Measurements from ENCODE around the gene ANO2.
A peak's percentile ranks its signal among the peaks of the same experiment; 100 is the strongest.

DNA sequence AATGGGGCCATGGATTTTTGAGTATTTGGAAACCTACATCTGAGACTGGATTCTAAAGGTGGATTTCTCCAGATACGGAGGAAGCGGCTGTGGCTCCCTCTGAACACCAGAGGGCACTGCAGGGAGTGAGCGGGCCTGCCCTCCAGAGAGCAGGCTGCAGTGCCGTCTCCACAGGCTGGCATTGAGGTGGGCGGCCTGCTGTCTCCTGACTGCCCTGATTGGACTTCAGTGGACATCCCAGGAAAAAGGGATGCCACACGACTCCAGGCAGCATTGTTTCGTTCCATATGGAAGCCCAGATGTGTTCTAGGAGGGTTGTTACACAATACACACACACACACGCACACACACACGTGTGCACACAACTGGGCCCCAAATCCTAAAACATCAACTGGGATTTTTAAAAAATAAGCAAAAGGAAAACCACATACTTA is 20.9 kb upstream of the ANO2 start:
- no peak for TF ChIP-seq POLR2A (IDR thresholded peaks at IDR 0.05; ENCODE audit: low read depth)
- TF ChIP-seq, protein P1, sequence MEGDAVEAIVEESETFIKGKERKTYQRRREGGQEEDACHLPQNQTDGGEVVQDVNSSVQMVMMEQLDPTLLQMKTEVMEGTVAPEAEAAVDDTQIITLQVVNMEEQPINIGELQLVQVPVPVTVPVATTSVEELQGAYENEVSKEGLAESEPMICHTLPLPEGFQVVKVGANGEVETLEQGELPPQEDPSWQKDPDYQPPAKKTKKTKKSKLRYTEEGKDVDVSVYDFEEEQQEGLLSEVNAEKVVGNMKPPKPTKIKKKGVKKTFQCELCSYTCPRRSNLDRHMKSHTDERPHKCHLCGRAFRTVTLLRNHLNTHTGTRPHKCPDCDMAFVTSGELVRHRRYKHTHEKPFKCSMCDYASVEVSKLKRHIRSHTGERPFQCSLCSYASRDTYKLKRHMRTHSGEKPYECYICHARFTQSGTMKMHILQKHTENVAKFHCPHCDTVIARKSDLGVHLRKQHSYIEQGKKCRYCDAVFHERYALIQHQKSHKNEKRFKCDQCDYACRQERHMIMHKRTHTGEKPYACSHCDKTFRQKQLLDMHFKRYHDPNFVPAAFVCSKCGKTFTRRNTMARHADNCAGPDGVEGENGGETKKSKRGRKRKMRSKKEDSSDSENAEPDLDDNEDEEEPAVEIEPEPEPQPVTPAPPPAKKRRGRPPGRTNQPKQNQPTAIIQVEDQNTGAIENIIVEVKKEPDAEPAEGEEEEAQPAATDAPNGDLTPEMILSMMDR (IDR thresholded peaks at IDR 0.05), result peak; percentile 52 to 88 (median 67)
